ENCODE measurements around the gene ZNF850.

ZNF850 gene

GRCh38 chr19:36687214-36688056, 85.2 kb downstream of the ZNF850 start, which contains the start of gene ZNF567:
Gene ZNF567, plus strand, starts transcription at chr19:36687612. Its CDS starts 7,256 bp downstream, at chr19:36694868.
- peak; percentile 96 for DNase-seq

GRCh38 chr19:36686365-36687213, 86.0 kb downstream of the ZNF850 start:
- no peak for DNase-seq

DNA sequence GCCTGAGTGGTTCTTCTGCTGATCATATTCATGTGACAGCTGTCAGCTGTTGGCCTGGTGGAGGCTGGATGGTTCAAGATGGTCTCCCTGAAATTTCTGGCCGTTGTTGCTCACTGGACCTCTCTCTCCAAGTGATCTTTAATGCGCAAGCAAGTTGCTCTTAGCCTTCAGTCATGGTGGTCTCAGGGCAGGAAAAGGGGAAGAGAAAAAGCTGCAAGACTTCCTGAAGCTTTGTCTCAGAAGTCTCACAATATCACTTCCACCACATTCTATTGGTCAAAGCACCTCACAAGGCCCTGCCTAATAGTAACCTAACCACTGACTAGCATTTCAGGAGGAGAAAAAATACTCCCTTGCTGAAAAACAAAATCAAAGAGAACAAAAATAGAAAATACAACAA, 86.8 kb downstream of the ZNF850 start:
- no peak for DNase-seq

DNA sequence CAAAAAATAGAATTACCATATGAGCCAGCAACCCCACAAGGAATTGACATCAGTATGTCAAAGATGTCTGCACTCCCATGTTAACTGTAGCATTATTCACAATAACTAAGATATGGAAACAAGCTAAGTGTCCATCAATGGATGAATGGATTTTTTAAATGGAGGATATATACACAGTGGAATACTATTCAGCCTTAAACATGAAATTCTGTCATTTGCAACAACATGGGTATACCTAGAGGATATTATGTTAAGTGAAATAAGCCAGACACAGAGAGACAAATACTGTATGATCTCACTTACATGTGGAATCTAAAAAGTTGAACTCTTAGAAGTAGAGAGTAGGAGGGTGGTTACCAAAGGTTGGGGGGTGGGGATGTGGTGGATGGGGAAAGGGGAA, 93.2 kb downstream of the ZNF850 start:
- DNase-seq = no peak

- DNase-seq = no peak
These were observed 98.4 kb downstream of the ZNF850 start for GRCh38 chr19:36674201-36674600.

DNA sequence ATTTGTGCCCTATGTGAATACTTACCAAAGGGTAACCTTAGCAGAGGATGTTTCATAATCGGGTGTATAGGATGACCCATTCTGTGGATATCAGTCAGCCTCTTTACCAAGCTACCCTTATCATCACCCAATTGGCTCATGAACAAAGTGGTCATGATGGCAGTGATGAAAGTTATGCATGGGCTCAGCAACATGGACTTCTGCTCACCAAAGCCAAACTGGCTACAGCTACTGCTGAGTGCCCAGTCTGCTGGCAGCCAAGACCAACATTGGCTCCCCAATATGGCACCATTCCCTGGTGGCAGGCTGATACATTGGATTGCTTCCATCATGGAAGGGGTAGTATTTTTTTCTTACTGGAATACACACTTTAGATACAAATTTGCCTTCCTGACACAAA, 100.2 kb downstream of the ZNF850 start:
- no peak for DNase-seq

GRCh38 chr19:36668646-36669045, 104.0 kb downstream of the ZNF850 start:
- no peak for DNase-seq

- no peak for DNase-seq
These were observed 106.8 kb downstream of the ZNF850 start for GRCh38 chr19:36665832-36666231.

Measured in T-helper 9 cell (primary cell).